DOHH2 (cell line): ENCODE results near the gene MRPL43.

Experiments
- H3F3A ChIP-seq: fragments of 200-600 bp; sonication (generic), shearing (Covaris generic); 2 replicates; pipeline ENCODE4 v1.6.0; 2016; ENCODE audit warnings: antibody characterized with exemption, mild to moderate bottlenecking; ENCODE audit not compliant: control insufficient read depth, insufficient read depth
- H3K27ac ChIP-seq: fragments of 200-600 bp; sonication (generic); 2 replicates; pipeline ENCODE4 v1.5.1; 2014; ENCODE audit warnings: low read depth, mild to moderate bottlenecking, low read length, moderate library complexity
- H3K27me3 ChIP-seq: fragments of 200-600 bp; sonication (generic); 2 replicates; pipeline ENCODE4 v1.6.1; 2014; ENCODE audit warnings: mild to moderate bottlenecking, low read length, mixed read lengths; ENCODE audit not compliant: control insufficient read depth
- H3K36me3 ChIP-seq: fragments of 200-600 bp; sonication (generic); 2 replicates; pipeline ENCODE4 v1.6.1; 2014; ENCODE audit warnings: mild to moderate bottlenecking, low read length, moderate library complexity, mixed read lengths; ENCODE audit not compliant: control insufficient read depth
- H3K4me1 ChIP-seq: fragments of 200-600 bp; sonication (generic); 2 replicates; pipeline ENCODE4 v1.6.1; 2014; ENCODE audit warnings: mild to moderate bottlenecking, low read length, mixed read lengths; ENCODE audit not compliant: control insufficient read depth
- H3K4me2 ChIP-seq: fragments of 200-600 bp; sonication (generic); 2 replicates; pipeline ENCODE4 v1.6.0; 2014; ENCODE audit warnings: mild to moderate bottlenecking, low read length, moderate library complexity
- H3K4me3 ChIP-seq: fragments of 200-600 bp; sonication (generic); 2 replicates; pipeline ENCODE4 v1.5.1; 2014; ENCODE audit warnings: mild to moderate bottlenecking, low read length, mixed read lengths
- H3K79me2 ChIP-seq: fragments of 200-600 bp; sonication (generic); 2 replicates; pipeline ENCODE4 v1.6.1; 2014; ENCODE audit warnings: mild to moderate bottlenecking, low read length, mixed read lengths; ENCODE audit not compliant: control insufficient read depth
- H3K9me2 ChIP-seq: fragments of 200-600 bp; sonication (generic); replicated peaks from 2 replicates; pipeline ENCODE4 v1.6.1; 2014; ENCODE audit warnings: mild to moderate bottlenecking, low read length, mixed read lengths; ENCODE audit not compliant: control insufficient read depth
- H3K9me3 ChIP-seq: fragments of 200-600 bp; sonication (generic); 2 replicates; pipeline ENCODE4 v1.6.1; 2014; ENCODE audit warnings: antibody characterized with exemption, low read length, mixed read lengths; ENCODE audit not compliant: control insufficient read depth, insufficient read depth
- H4K20me1 ChIP-seq: fragments of 200-600 bp; sonication (generic); 2 replicates; pipeline ENCODE4 v1.6.0; 2014; ENCODE audit warnings: low read depth, mild to moderate bottlenecking, antibody characterized with exemption, low read length, moderate library complexity; ENCODE audit not compliant: control insufficient read depth, insufficient read depth
- EZH2phosphoT487 ChIP-seq: fragments of 200-600 bp; sonication (generic); IDR thresholded peaks from 2 replicates; pipeline ENCODE4 v1.6.1; 2017; ENCODE audit warnings: borderline replicate concordance, mild to moderate bottlenecking, antibody characterized with exemption, low read length, moderate library complexity, mixed read lengths
- TF ChIP-seq, protein P1 (sequence below): fragments of 200-600 bp; sonication (generic); IDR thresholded peaks from one replicate; pipeline ENCODE4 v1.5.1; 2014; ENCODE audit warnings: antibody characterized with exemption, mild to moderate bottlenecking, low read depth, low read length; ENCODE audit not compliant: poor library complexity, severe bottlenecking

The MRPL43 gene

GRCh38 chr10:100960251-100960650, 27.0 kb downstream of the MRPL43 start:
- Histone ChIP-seq H3K4me2 (no peak overlapping the region), H3K4me3 (no peak overlapping the region), H3K4me1 (no peaks in the 10 kb centered on the region), H3K9me2 (no peaks in the 10 kb centered on the region), H3K36me3 (peaks cover 67% of the 10 kb centered on the region), H3F3A (peaks cover 2% of the 10 kb centered on the region), H3K9me3 (no peaks in the 10 kb centered on the region), H3K79me2 (no peaks in the 10 kb centered on the region), H3K27me3 (no peaks in the 10 kb centered on the region), H4K20me1 (no peaks in the 10 kb centered on the region), H3K27ac (no peak overlapping the region)
- no peak for TF ChIP-seq EZH2phosphoT487
- TF ChIP-seq, protein P1, sequence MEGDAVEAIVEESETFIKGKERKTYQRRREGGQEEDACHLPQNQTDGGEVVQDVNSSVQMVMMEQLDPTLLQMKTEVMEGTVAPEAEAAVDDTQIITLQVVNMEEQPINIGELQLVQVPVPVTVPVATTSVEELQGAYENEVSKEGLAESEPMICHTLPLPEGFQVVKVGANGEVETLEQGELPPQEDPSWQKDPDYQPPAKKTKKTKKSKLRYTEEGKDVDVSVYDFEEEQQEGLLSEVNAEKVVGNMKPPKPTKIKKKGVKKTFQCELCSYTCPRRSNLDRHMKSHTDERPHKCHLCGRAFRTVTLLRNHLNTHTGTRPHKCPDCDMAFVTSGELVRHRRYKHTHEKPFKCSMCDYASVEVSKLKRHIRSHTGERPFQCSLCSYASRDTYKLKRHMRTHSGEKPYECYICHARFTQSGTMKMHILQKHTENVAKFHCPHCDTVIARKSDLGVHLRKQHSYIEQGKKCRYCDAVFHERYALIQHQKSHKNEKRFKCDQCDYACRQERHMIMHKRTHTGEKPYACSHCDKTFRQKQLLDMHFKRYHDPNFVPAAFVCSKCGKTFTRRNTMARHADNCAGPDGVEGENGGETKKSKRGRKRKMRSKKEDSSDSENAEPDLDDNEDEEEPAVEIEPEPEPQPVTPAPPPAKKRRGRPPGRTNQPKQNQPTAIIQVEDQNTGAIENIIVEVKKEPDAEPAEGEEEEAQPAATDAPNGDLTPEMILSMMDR: no peak

DNA sequence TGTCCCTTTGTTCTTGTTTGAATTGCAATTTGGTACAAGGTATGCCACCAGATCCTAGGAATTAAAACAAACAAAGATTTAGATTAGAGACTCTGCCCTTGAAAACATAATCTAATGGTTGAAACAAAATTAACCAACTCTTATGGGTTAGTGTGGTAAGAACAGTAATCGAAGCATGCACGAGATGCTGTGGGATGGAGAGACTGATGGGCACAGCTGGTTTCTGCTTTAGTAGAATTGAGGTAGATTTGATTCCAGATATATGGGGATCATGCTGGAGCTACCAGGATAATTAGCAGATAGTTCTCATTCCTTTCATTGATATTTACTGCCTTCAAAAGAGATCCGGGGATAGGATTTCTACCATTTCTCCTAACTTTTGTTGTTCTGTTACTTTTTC, 38.4 kb downstream of the MRPL43 start:
- H3K4me3 ChIP-seq: no peak overlapping the region
- H3K9me2 ChIP-seq: no peaks in the 10 kb centered on the region
- H3K36me3 ChIP-seq: peaks cover 74% of the 10 kb centered on the region
- H3K79me2 ChIP-seq: no peaks in the 10 kb centered on the region
- TF ChIP-seq, protein P1: no peak
- TF ChIP-seq EZH2phosphoT487: no peak
- no peaks in the 10 kb centered on the region for H3K9me3 ChIP-seq
- no peak overlapping the region for H3K4me2 ChIP-seq
- no peaks in the 10 kb centered on the region for H3K4me1 ChIP-seq
- H3F3A ChIP-seq: no peaks in the 10 kb centered on the region
- H3K27me3 ChIP-seq: no peaks in the 10 kb centered on the region
- H3K27ac ChIP-seq: no peak overlapping the region
- H4K20me1 ChIP-seq: no peaks in the 10 kb centered on the region

- Histone ChIP-seq H3K9me2 (no peaks in the 10 kb centered on the region), H3K27me3 (no peaks in the 10 kb centered on the region), H3K9me3 (no peaks in the 10 kb centered on the region), H3K4me2 (no peak overlapping the region), H3K4me3 (no peak overlapping the region), H3K4me1 (no peaks in the 10 kb centered on the region), H3F3A (no peaks in the 10 kb centered on the region), H3K79me2 (no peaks in the 10 kb centered on the region), H4K20me1 (no peaks in the 10 kb centered on the region), H3K27ac (no peak overlapping the region), H3K36me3 (peaks cover 90% of the 10 kb centered on the region)
- no peak for TF ChIP-seq EZH2phosphoT487
Measured at GRCh38 chr10:100945754-100946153, 41.5 kb downstream of the MRPL43 start.

GRCh38 chr10:100943508-100943907, 43.8 kb downstream of the MRPL43 start:
- Histone ChIP-seq H4K20me1 (no peaks in the 10 kb centered on the region), H3K79me2 (no peaks in the 10 kb centered on the region), H3K36me3 (peaks cover 86% of the 10 kb centered on the region), H3K27me3 (no peaks in the 10 kb centered on the region), H3F3A (no peaks in the 10 kb centered on the region), H3K27ac (no peak overlapping the region), H3K4me2 (no peak overlapping the region), H3K4me1 (no peaks in the 10 kb centered on the region), H3K9me2 (no peaks in the 10 kb centered on the region), H3K4me3 (no peak overlapping the region), H3K9me3 (no peaks in the 10 kb centered on the region)
- TF ChIP-seq, protein P1: no peak
- no peak for TF ChIP-seq EZH2phosphoT487
